ENCODE measurements around the gene CNPY1.
A peak's percentile ranks its signal among the peaks of the same experiment; 100 is the strongest.

CNPY1 gene

GRCh38 chr7:155584763-155585531, 38.6 kb upstream of the CNPY1 start:
- no peak overlapping the region for H3K4me3 Mint-ChIP-seq
- no peaks in the 10 kb centered on the region for H3K36me3 Mint-ChIP-seq (ENCODE audit: low read depth)
- peaks cover 28% of the 10 kb centered on the region for H3K27me3 Mint-ChIP-seq (ENCODE audit: low read depth)
- no peaks in the 10 kb centered on the region for H3K9me3 Mint-ChIP-seq
- no peak overlapping the region for H3K27ac Mint-ChIP-seq
- no peak for DNase-seq (ENCODE audit: low spot score)
- peaks cover under 1% of the 10 kb centered on the region for H3K4me1 Mint-ChIP-seq (ENCODE audit: low read depth)

- peaks cover 2% of the 10 kb centered on the region for H3K4me1 Mint-ChIP-seq (ENCODE audit: low read depth)
- DNase-seq (ENCODE audit: low spot score) = no peak
- no peaks in the 10 kb centered on the region for H3K36me3 Mint-ChIP-seq (ENCODE audit: low read depth)
- no peak overlapping the region for H3K4me3 Mint-ChIP-seq
- H3K27ac Mint-ChIP-seq = no peak overlapping the region
- no peaks in the 10 kb centered on the region for H3K9me3 Mint-ChIP-seq
- H3K27me3 Mint-ChIP-seq (ENCODE audit: low read depth) = peaks cover 28% of the 10 kb centered on the region
These were observed 37.9 kb upstream of the CNPY1 start for GRCh38 chr7:155584261-155584660.

DNA sequence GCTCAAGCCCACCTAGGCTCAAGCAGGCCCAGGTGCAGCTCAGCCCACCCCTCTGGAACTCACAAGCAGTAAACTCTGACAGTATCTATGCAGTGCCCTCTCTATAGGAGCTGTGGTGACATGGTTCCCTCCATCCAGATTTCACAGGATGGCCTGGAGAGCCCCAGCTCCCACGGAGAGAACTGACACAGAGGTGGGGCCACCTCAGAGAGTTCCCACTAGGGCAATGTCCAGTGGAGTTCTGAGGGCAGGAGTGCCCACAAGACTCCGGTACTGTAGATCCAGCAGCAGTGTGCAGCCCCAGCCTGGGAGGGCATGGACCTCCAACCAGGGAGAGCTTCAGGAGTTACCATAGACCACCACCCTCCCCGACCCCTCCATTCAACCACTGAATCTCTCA, 37.3 kb upstream of the CNPY1 start:
- Mint-ChIP-seq H3K36me3 (ENCODE audit: low read depth) (no peaks in the 10 kb centered on the region), H3K27ac (no peak overlapping the region), H3K4me1 (ENCODE audit: low read depth) (peaks cover 2% of the 10 kb centered on the region), H3K27me3 (ENCODE audit: low read depth) (peaks cover 28% of the 10 kb centered on the region), H3K9me3 (no peaks in the 10 kb centered on the region), H3K4me3 (no peak overlapping the region)
- DNase-seq (ENCODE audit: low spot score) = no peak

DNA sequence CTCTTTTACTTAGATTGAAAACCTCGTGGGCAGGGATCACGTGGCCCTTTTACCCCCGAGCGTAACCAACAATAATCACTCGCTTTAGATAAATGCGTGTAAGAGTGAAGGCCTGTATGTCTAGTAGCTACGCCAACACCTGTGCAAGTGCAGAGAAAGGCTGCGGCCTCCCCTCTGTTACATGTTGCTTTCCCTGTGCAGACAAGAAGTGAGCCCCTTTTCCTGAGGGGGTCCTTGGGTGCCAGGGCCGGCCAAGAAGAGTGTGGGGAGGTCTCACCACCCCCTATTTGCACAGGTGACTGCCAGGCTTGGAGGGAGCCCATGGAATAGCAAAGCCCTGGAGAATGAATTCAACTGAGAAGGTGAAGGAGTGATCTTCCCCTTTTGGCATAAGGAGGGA, 35.6 kb upstream of the CNPY1 start:
- DNase-seq (ENCODE audit: low spot score) = no peak
- H3K4me1 Mint-ChIP-seq (ENCODE audit: low read depth) = peaks cover 2% of the 10 kb centered on the region
- no peak overlapping the region for H3K4me3 Mint-ChIP-seq

DNA sequence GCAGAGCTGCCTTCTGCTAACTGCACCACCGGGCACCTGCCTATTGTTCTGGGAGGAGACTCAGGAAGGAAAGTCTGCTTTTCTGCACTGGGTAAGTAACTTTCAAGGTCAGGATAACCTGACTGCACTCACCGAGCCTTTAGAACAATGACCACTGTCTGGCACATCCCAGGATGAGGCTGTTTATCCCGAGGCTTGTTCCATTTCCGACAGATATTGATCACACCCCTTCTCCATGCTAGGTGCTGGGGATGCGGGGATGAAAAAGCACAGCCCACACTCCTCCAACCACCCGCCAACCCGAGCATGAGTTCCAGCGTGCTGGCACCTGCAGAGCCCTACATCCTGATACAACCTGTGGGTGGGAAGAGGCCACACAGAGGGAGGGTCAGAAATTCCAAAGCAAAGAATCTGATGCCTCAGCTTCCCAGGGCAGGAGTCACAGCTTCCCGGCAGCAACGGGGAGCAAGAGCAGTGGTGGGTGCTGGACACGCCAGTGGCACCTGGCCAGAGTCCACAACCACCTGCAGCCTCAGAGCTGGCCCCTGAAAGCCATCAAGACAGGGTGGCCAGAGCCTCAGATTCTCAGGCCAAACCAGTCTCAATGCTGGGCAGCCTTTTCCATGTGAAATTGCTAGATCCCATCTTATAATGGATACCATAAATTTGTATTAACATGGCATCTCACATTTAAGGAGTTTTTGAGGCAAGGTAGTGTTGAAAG, 34.9 kb upstream of the CNPY1 start:
- H3K9me3 Mint-ChIP-seq = no peaks in the 10 kb centered on the region
- peaks cover 2% of the 10 kb centered on the region for H3K4me1 Mint-ChIP-seq (ENCODE audit: low read depth)
- H3K36me3 Mint-ChIP-seq (ENCODE audit: low read depth) = no peaks in the 10 kb centered on the region
- DNase-seq (ENCODE audit: low spot score) = no peak
- peaks cover 23% of the 10 kb centered on the region for H3K27me3 Mint-ChIP-seq (ENCODE audit: low read depth)
- no peak overlapping the region for H3K4me3 Mint-ChIP-seq
- H3K27ac Mint-ChIP-seq = no peak overlapping the region

More for the DNA sequence above, 35.6 kb upstream of the CNPY1 start:
- H3K36me3 Mint-ChIP-seq (ENCODE audit: low read depth) = no peaks in the 10 kb centered on the region
- H3K9me3 Mint-ChIP-seq = no peaks in the 10 kb centered on the region
- peaks cover 26% of the 10 kb centered on the region for H3K27me3 Mint-ChIP-seq (ENCODE audit: low read depth)
- no peak overlapping the region for H3K27ac Mint-ChIP-seq

GRCh38 chr7:155580367-155580766, 34.0 kb upstream of the CNPY1 start:
- Mint-ChIP-seq H3K36me3 (ENCODE audit: low read depth) (no peaks in the 10 kb centered on the region), H3K9me3 (no peaks in the 10 kb centered on the region), H3K27me3 (ENCODE audit: low read depth) (peaks cover 15% of the 10 kb centered on the region), H3K4me1 (ENCODE audit: low read depth) (peaks cover 2% of the 10 kb centered on the region), H3K4me3 (no peak overlapping the region), H3K27ac (no peak overlapping the region)
- DNase-seq (ENCODE audit: low spot score) = peak; percentile 66

DNA sequence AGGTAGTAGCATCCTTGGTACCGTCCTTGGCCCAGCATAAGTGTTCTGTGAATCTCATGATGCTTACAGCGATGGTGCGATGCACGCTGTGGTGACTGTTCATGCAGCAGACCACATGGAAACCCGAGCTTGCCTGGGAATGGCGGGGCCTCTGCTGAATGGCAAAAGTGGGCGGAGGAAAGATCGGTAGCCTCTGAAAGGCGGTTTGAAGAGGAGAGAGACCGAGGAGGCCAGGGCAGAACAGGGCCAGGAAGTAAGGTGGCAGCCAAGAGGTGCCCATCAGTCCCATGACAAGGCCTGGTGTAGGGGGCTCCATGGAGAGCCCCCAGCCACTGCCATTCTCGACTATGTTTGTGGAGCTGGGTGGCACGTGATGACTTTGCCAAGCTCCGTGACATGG, 33.2 kb upstream of the CNPY1 start:
- DNase-seq (ENCODE audit: low spot score) = no peak
- H3K27me3 Mint-ChIP-seq (ENCODE audit: low read depth) = peaks cover 7% of the 10 kb centered on the region
- no peaks in the 10 kb centered on the region for H3K9me3 Mint-ChIP-seq
- H3K4me1 Mint-ChIP-seq (ENCODE audit: low read depth) = peaks cover 2% of the 10 kb centered on the region
- no peaks in the 10 kb centered on the region for H3K36me3 Mint-ChIP-seq (ENCODE audit: low read depth)
- H3K4me3 Mint-ChIP-seq = no peak overlapping the region
- no peak overlapping the region for H3K27ac Mint-ChIP-seq

DNA sequence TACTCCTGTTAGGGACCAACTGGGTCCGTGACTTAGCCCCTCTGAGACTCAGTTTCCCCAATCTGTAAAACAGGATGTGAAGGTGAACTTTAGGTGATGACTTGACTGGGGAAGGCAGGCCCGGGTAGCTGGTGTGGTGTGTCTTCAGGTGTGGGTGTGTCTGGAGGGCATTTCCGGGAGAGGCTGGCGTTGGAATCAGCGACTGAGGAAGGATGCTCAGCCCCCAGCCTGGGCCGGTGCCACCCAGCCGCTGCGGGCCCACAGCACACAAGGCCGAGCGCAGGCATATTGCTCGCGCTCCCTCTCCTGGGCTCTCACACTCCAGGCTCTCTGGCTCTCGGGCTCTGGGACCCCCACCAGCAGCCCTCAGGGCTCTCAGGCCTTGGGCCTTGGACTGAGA, 31.7 kb upstream of the CNPY1 start:
- Mint-ChIP-seq H3K36me3 (ENCODE audit: low read depth) (no peaks in the 10 kb centered on the region), H3K27me3 (ENCODE audit: low read depth) (peaks cover 4% of the 10 kb centered on the region), H3K4me1 (ENCODE audit: low read depth) (peaks cover 2% of the 10 kb centered on the region), H3K27ac (no peak overlapping the region), H3K9me3 (no peaks in the 10 kb centered on the region), H3K4me3 (no peak overlapping the region)
- no peak for DNase-seq (ENCODE audit: low spot score)

- Mint-ChIP-seq H3K9me3 (no peaks in the 10 kb centered on the region), H3K4me3 (no peak overlapping the region), H3K27me3 (ENCODE audit: low read depth) (no peaks in the 10 kb centered on the region), H3K4me1 (ENCODE audit: low read depth) (peaks cover 2% of the 10 kb centered on the region), H3K36me3 (ENCODE audit: low read depth) (no peaks in the 10 kb centered on the region), H3K27ac (no peak overlapping the region)
- DNase-seq (ENCODE audit: low spot score) = no peak
These were observed 31.1 kb upstream of the CNPY1 start for GRCh38 chr7:155577509-155577905.

GRCh38 chr7:155576900-155577508, 30.6 kb upstream of the CNPY1 start:
- DNase-seq (ENCODE audit: low spot score) = no peak
- H3K4me1 Mint-ChIP-seq (ENCODE audit: low read depth) = peaks cover 2% of the 10 kb centered on the region
- H3K27ac Mint-ChIP-seq = no peak overlapping the region
- H3K27me3 Mint-ChIP-seq (ENCODE audit: low read depth) = peaks cover under 1% of the 10 kb centered on the region
- H3K4me3 Mint-ChIP-seq = no peak overlapping the region
- H3K9me3 Mint-ChIP-seq = no peaks in the 10 kb centered on the region
- no peaks in the 10 kb centered on the region for H3K36me3 Mint-ChIP-seq (ENCODE audit: low read depth)

- Mint-ChIP-seq H3K9me3 (no peaks in the 10 kb centered on the region), H3K27me3 (ENCODE audit: low read depth) (peaks cover 4% of the 10 kb centered on the region), H3K27ac (no peak overlapping the region), H3K36me3 (ENCODE audit: low read depth) (no peaks in the 10 kb centered on the region), H3K4me1 (ENCODE audit: low read depth) (peaks cover 2% of the 10 kb centered on the region), H3K4me3 (no peak overlapping the region)
- DNase-seq (ENCODE audit: low spot score) = no peak
These were observed 30.1 kb upstream of the CNPY1 start for GRCh38 chr7:155576416-155576815.

- no peak overlapping the region for H3K27ac Mint-ChIP-seq
- no peaks in the 10 kb centered on the region for H3K9me3 Mint-ChIP-seq
- H3K36me3 Mint-ChIP-seq (ENCODE audit: low read depth) = no peaks in the 10 kb centered on the region
- DNase-seq (ENCODE audit: low spot score) = no peak
- no peak overlapping the region for H3K4me3 Mint-ChIP-seq
- H3K4me1 Mint-ChIP-seq (ENCODE audit: low read depth) = no peaks in the 10 kb centered on the region
- peaks cover 4% of the 10 kb centered on the region for H3K27me3 Mint-ChIP-seq (ENCODE audit: low read depth)
These were observed 28.4 kb upstream of the CNPY1 start for GRCh38 chr7:155574556-155575290.

- Mint-ChIP-seq H3K27me3 (ENCODE audit: low read depth) (peaks cover 4% of the 10 kb centered on the region), H3K4me3 (no peak overlapping the region), H3K27ac (no peak overlapping the region), H3K36me3 (ENCODE audit: low read depth) (no peaks in the 10 kb centered on the region), H3K4me1 (ENCODE audit: low read depth) (no peaks in the 10 kb centered on the region), H3K9me3 (no peaks in the 10 kb centered on the region)
- DNase-seq (ENCODE audit: low spot score) = no peak
These were observed 25.4 kb upstream of the CNPY1 start for GRCh38 chr7:155571581-155572345.
